ENCODE results near the gene PTPRS.
"Not testable (repeated sequence)": the region's sequence is repeated elsewhere in the genome, so short reads cannot be mapped to it uniquely, and the experiment has no call there.

The PTPRS gene

DNA sequence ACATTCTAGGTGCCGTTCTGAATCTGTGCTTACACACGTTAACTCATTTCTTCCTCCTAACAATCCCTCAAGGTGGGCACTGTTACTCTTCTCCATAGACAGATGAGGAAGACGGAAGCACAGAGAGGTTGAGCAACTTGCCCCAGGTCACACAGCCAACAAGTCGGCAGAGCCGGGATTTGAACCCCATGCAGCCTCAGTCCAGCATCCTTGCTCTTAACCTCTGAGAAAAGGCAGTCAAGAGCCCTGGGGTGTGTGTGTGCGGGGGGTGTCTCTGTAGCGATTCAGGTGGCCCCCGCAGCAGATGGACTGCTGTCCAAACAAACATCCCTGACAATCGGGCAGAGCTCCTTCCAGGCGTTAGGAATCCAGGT lies 6.3 kb downstream of the PTPRS start:
- no peak for DNase-seq (ENCODE audit: low read depth in 1 of 2, low spot score in 1 of 2)

DNA sequence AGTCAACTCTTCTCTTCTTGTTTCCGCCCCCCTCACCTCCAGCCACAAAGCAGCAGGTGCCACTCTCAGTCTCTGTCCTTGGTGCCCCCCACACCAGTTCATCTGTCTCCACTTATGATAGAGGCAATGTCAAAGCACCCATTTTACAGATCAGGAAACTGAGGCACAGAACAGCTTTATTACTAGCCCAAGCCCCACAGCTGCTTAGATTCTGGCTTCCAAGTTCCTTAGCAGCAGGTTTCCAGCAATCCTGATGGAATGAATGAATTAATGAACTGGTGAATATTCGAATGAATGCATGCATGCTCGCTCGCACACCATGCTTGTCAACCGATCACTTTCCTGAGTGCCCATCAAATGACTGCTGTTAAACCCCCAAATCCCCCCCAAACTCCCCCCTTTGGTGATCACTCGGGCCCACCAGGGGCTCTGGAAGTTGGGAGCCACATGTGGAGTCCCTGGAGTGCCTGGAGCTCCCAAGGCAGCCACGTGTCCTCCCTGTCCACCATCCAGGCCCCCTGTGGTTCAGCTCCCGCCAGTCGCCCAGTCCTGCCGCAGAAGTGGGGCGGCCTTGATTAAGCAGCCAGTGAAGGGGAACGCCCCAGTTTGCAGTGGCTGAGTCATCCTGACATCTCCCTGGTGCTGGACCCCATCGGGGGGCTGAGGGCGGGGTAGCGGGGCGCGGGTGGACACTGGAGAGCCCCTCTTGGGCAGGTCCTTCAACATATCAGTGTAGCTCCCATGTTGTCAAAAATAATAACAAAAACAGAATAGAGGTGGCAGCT lies 6.8 kb downstream of the PTPRS start:
- DNase-seq (ENCODE audit: low read depth in 1 of 2, low spot score in 1 of 2), result no peak

DNA sequence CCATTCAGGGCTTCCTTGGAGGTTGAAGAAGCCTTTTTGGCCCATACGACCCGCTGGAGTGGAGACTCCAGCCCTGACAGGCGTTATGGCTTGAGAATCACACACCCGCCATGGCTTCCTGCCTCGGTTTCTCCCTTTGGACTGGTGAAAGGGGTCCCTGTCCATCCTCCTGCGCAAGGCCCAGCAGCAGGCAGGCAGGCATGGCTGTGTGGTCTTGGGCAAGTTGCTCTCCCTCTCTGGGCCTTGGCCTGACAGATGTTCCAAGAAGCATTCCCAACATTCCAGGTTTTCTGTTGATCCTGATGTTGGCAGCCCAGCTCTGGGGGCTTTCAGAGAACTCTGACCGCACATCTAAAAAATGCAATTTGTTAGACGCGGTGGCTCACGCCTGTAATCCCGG lies 8.1 kb downstream of the PTPRS start:
- no peak for DNase-seq (ENCODE audit: low read depth in 1 of 2, low spot score in 1 of 2)

DNA sequence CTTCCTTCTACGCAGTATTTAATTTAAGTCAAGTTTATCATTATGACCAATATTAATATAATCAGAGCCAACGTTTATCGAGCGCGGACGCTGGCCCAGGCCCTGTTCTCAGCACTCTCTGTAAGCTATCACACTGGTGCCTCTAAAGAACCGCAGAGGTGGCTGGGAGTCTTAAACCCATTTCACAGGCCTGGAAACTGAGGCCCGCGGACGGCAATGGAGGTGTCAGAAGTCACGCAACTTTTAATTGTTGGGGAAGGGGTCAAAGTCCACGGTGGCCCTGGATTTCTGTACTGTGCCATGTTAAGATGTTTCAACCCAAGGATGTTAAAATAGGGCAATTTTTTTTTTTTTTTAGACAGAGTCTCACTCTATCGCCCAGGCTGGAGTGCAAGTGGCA lies 8.8 kb downstream of the PTPRS start:
- no peak for DNase-seq (ENCODE audit: low read depth in 1 of 2, low spot score in 1 of 2)

DNA sequence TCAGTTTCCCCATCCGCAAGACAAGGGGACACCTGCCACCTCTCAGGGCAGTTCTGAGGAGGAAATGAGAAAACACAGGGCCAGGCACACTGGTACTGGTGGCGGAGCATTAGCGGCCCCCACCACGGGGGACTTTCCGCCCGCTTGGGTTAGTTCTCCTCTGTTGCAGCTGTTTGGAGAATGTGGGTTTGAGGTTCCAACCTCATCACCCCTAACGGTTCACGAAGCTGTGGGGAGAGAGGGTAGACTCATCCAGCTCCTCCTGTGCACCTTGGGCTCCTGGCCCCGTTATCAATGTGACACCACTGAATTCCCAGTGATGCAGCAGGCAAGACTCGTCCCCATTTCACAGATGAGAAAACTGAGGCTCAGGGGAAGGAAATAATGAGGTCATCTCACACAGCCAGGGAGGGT lies 10.3 kb downstream of the PTPRS start:
- DNase-seq (ENCODE audit: low read depth in 1 of 2, low spot score in 1 of 2), result no peak

DNA sequence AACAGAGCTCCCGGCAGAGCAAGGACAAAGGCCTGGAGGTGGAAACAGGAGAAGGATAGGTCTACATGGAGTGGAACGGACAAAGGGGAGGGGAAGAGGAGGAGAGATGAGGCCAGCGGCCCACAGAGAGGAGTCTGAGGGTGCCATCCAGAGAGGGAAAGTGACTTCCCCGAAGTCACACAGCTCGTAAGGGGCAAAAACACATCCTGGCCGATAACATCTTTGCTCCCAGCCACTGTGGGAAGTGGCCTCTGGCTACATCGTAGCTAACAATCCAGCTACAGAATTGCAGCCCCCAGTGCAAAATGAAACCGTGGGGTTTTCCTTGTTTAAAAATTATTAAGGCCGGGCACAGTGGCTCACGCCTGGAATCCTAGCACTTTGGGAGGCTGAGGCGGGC lies 11.5 kb downstream of the PTPRS start:
- no peak for DNase-seq (ENCODE audit: low read depth in 1 of 2, low spot score in 1 of 2)

DNA sequence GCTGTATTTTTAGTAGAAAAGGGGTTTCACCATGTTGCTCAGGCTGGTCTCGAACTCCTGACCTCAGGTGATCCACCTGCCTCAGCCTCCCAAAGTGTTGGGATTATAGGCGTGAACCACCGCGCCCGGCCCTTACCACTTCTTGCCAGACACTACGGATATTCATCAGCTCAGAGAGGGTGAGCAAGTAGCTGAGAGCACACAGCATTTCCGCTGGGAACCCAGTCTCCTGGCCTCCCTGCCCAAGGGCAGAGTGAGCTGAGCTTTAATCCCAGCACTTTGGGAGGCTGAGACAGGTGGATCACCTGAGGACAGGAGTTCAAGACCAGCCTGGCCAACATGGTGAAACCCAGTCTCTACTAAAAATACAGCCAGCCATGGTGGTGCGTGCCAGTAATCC lies 12.2 kb downstream of the PTPRS start:
- DNase-seq (ENCODE audit: low read depth in 1 of 2, low spot score in 1 of 2), result not testable (repeated sequence)

DNA sequence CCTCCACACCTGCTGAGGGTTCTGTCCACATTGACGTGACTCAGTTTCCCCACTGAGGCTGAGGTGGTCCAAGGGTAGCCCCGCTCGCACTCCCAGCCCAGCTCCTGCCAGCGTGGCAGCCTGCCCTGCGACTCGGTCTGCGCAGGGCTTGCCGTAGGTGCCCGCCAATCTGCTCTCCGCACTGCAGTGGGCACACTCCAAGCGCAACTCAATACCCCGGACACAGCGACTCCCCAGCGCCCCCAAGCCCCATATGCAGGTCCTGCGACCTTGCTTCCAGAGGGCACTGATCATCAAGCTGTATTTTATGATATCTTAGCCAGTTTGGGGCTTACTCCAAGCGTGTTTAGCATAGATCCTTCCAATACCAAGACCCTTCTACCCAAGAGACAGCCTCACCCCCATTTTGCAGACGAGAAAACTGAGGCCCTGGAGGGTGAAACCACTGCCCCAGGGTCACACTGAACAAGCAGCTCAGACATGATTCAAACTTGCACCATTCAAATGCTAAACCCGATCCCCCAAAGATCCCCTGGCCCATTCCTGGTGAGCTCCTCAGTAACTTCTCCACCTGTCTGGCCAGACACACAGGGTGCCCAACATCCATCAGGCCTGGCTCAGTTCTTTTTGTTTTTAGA lies 13.5 kb downstream of the PTPRS start:
- DNase-seq (ENCODE audit: low read depth in 1 of 2, low spot score in 1 of 2), result no peak

DNA sequence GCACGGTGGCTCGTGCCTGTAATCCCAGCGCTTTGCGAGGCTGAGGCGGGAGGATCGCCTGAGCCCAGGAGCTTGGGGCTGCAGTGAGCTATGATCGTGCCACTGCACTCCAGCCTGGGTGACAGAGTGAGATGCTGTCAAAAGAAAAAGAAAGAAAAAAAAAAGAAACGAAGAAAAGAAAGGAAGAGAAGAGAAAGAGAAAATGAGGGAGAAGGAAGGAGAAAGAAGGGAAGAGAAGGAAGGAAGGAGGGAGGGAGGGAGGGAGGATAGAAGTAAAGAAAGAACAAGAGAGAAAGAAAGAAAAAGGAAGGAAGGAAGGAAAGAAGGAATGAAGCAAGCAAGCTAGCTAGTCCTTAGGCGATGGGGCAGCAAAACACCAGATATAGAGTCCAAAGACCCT lies 14.1 kb downstream of the PTPRS start:
- no peak for DNase-seq (ENCODE audit: low read depth in 1 of 2, low spot score in 1 of 2)

DNA sequence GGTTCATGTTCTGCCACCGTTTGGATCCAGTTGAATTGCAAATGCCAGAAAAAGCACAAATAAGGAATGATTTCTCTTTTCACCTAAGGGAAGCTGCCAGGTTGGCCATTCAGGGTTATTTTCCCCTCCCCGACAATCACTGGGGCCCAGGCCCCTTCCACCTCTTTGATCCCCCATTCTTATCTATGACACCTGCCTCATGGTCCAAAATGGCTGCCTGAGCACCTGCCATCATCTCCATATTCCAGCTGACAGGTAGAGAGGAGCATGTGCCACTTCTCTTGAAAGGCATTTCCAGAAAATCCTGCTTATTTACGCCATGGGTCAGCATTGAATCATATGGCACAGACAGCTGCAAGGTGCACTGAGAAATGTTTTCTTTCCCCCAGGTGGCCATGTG lies 15.7 kb downstream of the PTPRS start:
- DNase-seq (ENCODE audit: low read depth in 1 of 2, low spot score in 1 of 2), result no peak

DNA sequence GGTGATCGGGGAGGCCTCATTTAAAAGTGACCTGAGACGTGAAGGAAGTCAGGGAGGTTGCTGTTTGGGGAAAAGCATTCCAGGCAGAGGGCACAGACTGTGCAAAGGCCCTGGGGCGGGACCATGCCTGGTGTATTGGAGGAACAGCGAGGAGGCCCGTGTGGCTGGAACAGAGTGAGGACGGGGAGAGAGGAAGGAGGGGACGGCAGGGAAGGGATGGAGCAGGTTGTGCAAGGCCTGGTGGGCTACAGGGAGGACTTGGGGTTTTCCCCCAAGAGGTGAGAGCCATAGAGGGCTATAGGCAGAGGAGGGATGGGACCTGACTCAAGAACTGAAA lies 17.2 kb downstream of the PTPRS start:
- no peak for DNase-seq (ENCODE audit: low read depth in 1 of 2, low spot score in 1 of 2)

DNA sequence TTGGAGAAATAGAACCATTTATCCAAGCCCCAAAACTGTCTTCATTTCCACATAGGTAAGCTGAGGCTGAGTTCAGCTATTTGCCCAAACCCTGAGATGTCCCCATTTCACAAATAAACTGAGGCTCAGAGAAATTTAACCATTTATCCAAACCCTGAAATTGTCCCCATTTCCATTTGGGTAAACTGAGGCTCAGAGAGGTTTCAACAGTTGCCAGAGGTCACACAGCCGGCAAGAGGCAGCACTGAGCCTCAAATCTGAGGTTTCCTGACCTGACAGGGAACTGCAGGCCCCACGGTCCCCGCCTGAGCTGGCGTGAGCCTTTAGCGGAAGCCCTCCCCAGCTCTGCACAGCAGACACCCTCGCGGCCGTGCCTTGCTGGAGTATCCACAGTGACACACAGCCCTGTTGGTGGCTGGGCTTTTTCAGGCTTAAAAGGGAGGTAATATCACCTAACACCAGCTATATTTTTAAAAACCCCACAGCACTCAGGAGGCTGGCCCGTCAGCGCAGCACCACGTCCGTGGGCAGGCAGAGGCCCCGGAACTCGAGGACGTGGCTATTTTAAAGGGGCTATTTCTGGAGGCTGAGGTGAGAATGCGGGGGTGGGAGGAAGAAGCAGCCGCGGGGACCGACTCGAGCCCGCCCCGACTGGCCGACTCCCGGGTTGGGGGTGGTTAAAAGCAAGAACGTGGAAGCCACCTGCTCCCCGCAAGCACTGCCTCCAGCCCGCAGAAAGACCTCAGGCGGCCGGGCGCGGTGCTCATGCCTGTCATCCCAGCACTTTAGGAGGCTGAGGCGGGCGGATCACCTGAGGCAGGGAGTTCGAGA lies 18.5 kb downstream of the PTPRS start:
- DNase-seq (ENCODE audit: low read depth in 1 of 2, low spot score in 1 of 2), result no peak

DNA sequence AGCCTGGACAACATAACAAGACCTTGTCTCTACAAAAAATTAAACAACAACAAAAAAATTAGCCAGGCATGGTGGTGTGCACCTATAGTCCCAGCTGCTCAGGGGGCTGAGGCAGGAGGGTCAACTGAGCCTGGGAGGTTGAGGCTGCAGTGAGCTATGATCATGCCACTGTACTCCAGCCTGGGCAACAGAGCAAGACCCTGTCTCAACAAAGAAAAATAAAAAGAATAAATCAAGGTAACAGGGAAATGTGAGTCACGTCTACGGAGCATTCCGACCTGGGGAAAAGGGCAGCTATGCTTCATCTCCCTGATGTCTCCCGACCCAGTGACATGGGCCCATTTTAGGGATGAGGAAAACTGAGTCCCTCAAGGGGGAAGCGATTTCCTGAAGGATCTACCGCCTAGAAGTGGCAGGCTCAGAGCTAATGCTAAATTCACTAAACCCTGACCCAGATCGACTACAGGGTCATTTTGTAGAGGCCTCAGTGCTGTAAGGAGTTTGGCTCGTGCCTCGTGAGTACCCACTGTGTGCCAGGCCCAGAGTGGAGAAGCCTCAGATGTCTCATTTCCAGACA lies 19.5 kb downstream of the PTPRS start:
- no peak for DNase-seq (ENCODE audit: low read depth in 1 of 2, low spot score in 1 of 2)

DNA sequence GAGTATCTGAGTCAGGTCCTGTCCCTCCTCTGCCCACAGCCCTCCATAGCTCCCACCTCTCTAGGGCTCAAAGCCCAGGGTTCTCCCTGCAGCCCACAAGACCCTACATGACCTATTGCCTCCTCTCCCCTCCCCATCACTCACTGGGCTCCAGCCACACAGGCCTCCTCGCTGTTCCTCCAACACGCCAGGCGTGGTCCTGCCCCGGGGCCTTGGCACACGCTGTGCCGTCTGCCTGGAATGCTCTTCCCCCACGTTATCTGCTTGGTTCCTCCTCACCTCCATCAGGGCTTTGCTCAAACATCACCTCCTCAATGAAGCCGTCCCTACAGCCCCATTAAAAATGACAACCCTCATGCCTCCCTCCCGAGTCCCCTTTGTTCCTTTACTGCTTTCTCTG lies 21.1 kb downstream of the PTPRS start:
- no peak for DNase-seq (ENCODE audit: low read depth in 1 of 2, low spot score in 1 of 2)

DNA sequence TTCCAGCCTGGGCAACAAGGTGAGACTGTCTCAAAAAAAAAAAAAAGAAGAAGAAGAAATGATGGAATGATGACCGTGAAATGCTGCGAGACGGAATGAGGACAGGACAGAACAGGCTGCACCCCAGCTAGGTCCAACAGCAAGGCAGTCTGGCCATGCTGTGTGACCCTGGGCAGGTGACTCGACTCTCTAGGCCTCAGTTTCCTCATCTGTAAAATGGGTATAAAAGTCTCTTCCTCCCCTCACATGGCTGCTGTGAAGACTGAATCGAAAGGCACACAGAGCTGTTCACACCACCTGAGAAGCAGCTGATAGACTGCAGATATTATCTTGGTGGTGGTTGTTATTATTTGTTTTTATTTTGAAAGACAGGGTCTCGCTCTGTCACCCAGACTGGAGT lies 22.3 kb downstream of the PTPRS start:
- DNase-seq (ENCODE audit: low read depth in 1 of 2, low spot score in 1 of 2), result no peak

DNA sequence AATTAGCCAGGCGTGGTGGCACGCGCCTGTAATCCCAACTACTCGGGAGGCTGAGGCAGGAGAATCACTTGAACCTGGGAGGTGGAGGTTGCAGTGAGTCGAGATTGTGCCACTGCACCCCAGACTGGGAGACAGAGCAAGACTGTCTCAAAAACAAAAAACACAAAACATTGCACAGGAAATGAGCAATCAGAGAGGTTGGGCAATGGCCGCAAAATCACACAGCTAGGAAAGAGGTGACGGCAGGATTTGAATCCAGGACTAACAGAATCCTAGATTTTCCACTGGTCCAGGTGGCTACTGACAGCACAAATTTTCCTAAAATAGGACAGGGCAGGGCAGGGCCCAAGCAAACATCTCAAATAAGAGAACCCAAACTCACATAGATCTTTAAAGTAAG lies 23.3 kb downstream of the PTPRS start:
- DNase-seq (ENCODE audit: low read depth in 1 of 2, low spot score in 1 of 2), result no peak

DNA sequence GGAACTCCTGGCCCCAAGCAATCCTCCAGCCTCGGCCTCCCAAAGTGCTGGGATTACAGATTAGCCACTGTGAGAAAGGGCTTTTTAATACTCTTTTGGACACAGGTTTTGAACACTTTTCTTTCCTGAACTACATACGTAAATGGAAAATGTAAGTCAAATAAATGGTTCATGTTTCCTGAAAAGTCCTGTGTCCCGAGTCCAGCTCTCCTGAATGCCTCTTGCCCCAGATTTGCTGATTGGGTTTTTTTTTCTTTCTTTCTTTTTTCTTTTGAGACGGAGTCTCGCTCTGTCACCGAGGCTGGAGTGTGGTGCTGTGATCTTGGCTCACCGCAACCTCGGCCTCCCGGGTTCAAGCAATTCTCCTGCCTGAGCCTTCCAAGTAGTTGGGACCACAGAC lies 24.5 kb downstream of the PTPRS start:
- no peak for DNase-seq (ENCODE audit: low read depth in 1 of 2, low spot score in 1 of 2)

DNA sequence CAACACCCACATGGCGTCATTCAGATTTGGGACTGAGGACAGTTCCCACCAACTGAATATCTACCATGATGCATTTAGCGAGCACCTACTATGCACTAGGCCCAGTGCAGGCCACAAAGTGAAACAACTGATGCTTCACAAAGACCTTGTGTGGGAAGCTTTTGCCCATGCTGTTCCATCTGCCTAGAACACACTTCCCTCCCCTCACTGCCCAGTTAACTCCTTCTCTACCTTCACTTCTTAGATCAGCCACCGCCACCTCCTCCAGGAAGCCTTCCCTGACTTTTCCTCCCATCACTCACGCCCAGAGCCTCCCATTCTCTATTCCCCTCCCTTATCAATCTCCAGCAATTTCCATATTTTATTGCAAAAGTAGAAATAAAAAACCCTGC lies 25.7 kb downstream of the PTPRS start:
- DNase-seq (ENCODE audit: low read depth in 1 of 2, low spot score in 1 of 2), result no peak

DNA sequence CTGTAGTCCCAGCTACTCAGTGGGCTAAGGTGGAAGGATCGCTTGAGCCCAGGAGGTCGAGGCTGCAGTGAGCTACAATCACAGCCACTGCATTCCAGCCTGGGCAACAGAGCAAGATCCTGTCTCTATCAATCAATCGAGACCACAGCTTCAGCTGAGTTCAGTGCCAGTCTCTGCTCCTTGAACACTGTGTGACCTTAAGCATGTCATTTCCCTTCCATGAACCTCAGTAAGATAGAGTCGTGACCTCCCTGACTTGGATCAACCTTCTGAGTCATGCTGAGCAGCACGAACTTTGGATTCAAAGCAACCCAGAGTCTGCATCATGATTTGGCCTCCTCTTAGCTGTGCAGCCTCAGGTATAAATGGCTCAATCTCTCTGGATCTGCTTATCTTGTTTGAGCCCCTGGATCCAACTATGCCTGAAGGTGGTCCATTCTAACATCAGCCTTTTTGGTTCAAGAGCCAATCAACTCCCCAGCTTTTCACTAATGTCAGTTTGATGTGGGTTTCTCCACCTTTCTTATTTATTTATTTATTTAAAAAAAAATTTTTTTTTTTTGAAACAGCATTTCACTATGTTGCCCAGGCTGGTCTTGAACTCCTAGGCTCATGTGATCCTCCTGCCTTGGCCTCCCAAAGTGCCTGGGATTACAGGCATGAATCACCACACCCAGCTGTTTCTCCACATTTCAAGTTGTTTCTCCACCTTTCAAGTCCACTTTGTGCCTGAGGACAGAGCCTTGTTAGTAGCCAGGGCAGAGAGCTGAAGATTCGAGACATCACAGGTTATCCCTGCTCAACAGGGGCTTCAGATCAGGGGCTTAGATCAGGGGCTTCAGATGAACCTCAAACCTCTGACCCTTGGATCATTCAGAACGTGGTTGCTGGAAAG lies 26.4 kb downstream of the PTPRS start:
- no peak for DNase-seq (ENCODE audit: low read depth in 1 of 2, low spot score in 1 of 2)

DNA sequence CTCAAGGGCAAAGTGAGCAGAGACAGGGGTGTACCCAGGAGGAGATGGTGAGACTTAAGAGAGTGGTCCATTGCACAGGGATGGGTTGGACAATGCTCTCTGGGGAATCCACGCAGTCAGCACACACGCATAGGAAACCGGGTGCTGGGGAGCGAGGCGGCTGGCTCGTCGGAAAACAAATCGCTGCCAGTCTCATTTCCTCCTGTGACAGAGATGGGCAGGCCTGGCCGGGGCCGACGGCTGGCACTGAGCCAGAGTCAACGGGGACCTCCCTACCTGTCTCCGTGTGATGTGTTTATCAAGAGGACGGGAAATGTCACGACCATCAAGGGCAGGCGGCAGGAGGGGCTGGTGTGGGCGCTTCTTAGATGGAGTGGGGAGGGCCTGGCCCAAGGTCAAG lies 27.3 kb downstream of the PTPRS start:
- no peak for DNase-seq (ENCODE audit: low read depth in 1 of 2, low spot score in 1 of 2)

DNA sequence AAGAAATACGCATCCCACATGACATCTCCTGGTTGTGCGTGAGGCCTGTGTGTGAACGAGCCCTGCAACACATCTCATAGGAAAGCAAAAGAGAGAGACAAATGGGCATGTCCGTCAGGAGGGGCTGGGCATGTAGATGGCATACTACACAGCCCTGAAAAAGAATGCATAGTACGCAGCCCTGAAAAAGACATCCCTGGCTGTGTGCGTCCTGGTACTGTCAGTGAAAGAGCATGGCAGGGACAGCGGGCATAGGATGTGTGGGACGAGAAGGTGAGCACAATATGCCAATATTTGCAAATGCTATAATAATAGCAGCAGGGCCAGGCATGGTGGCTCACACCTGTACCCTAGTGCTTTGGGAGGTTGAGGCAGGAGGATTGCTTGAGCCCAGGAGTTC lies 28.6 kb downstream of the PTPRS start:
- no peak for DNase-seq (ENCODE audit: low read depth in 1 of 2, low spot score in 1 of 2)

All from activated CD4-positive, alpha-beta T cell treated with anti-CD3 and anti-CD28 coated beads, Interleukin-2, amount 50 U/mL, for 24 hours (primary cell).